Astrocyte (in vitro differentiated cells and primary cell): ENCODE measurements around the gene RBSN. TPM values are rescaled to one million over a fixed set of nuclear protein-coding genes. Genes with fewer than 3 reads are reported as not detected.
"Not testable (repeated sequence)": the region's sequence is repeated elsewhere in the genome, so short reads cannot be mapped to it uniquely, and the experiment has no call there.

Experiments used
- DNase-seq: peaks from one replicate; pipeline ENCODE4 v3.0.0-alpha.2; 2010; ENCODE audit warnings: low read depth
- FAIRE-seq: peaks from 2 replicates; lab custom pipeline; 2011; peaks lifted over from hg19 to GRCh38; lab: Jason Lieb, UNC
- H2AFZ ChIP-seq: 2 replicates; pipeline ENCODE4 v1.6.0; 2012; ENCODE audit warnings: low read depth, low read length, inconsistent platforms
- H3K27ac ChIP-seq: 2 replicates; pipeline ENCODE4 v1.5.1; 2011; ENCODE audit warnings: low read depth, low read length, inconsistent platforms
- H3K27me3 ChIP-seq: 2 replicates; pipeline ENCODE4 v1.6.0; 2011; ENCODE audit warnings: low read length, inconsistent platforms; ENCODE audit not compliant: insufficient read depth
- H3K36me3 ChIP-seq: 2 replicates; pipeline ENCODE4 v1.5.1; 2011; ENCODE audit warnings: low read length, inconsistent platforms; ENCODE audit not compliant: insufficient read depth
- H3K4me1 ChIP-seq: 2 replicates; pipeline ENCODE4 v1.5.1; 2011; ENCODE audit warnings: low read length, inconsistent platforms; ENCODE audit not compliant: insufficient read depth
- H3K4me2 ChIP-seq: 2 replicates; pipeline ENCODE4 v1.6.0; 2012; ENCODE audit warnings: low read length, inconsistent platforms
- H3K4me3 ChIP-seq: 2 replicates; pipeline ENCODE4 v1.5.1; 2011; ENCODE audit warnings: low read depth, mild to moderate bottlenecking, low read length, inconsistent platforms; ENCODE audit not compliant: insufficient read depth
- H3K79me2 ChIP-seq: 2 replicates; pipeline ENCODE4 v1.6.0; 2012; ENCODE audit warnings: mild to moderate bottlenecking, low read length, inconsistent platforms; ENCODE audit not compliant: insufficient read depth
- H3K9ac ChIP-seq: 2 replicates; pipeline ENCODE4 v1.6.0; 2012; ENCODE audit warnings: mild to moderate bottlenecking, low read length, inconsistent platforms
- H3K9me3 ChIP-seq: 2 replicates; pipeline ENCODE4 v1.5.1; 2012; ENCODE audit warnings: low read depth, mild to moderate bottlenecking, low read length, inconsistent platforms; ENCODE audit not compliant: insufficient read depth
- H4K20me1 ChIP-seq: 2 replicates; pipeline ENCODE4 v1.6.0; 2012; ENCODE audit warnings: low read length, inconsistent platforms; ENCODE audit not compliant: insufficient read depth
- H3K27ac Mint-ChIP-seq: one replicate; pipeline ENCODE4 v1.8.0; 2021; ENCODE audit warnings: mild to moderate bottlenecking, mixed read lengths; ENCODE audit not compliant: unreplicated experiment
- H3K27me3 Mint-ChIP-seq: one replicate; pipeline ENCODE4 v1.8.0; 2021; ENCODE audit warnings: low read depth, mixed read lengths; ENCODE audit not compliant: unreplicated experiment
- H3K36me3 Mint-ChIP-seq: one replicate; pipeline ENCODE4 v1.8.0; 2021; ENCODE audit warnings: low read depth, mixed read lengths; ENCODE audit not compliant: unreplicated experiment
- H3K4me1 Mint-ChIP-seq: one replicate; pipeline ENCODE4 v1.8.0; 2021; ENCODE audit warnings: low read depth, mixed read lengths; ENCODE audit not compliant: unreplicated experiment
- H3K4me3 Mint-ChIP-seq: one replicate; pipeline ENCODE4 v1.8.0; 2021; ENCODE audit warnings: mild to moderate bottlenecking, moderate library complexity, mixed read lengths; ENCODE audit not compliant: unreplicated experiment
- H3K9me3 Mint-ChIP-seq: one replicate; pipeline ENCODE4 v1.8.0; 2021; ENCODE audit warnings: mild to moderate bottlenecking, mixed read lengths; ENCODE audit not compliant: unreplicated experiment
- EZH2 ChIP-seq: IDR thresholded peaks from 2 replicates; pipeline ENCODE4 v1.6.1; 2012; ENCODE audit warnings: mild to moderate bottlenecking, low read length, inconsistent platforms; ENCODE audit not compliant: insufficient read depth
- total RNA-seq: library from RNA; stranded (reverse); gene quantifications from 2 replicates; pipeline ENCODE4 v1.2.1, GENCODE V29; 2021
- TF ChIP-seq, protein P1 (sequence below): IDR thresholded peaks from 2 replicates; pipeline ENCODE4 v1.5.1; 2011; ENCODE audit warnings: low read depth, mild to moderate bottlenecking, inconsistent platforms, low read length, moderate library complexity; ENCODE audit not compliant: insufficient read depth

RBSN gene
- total RNA-seq, 1 donor from 2014 or later = 20.3 TPM

DNA sequence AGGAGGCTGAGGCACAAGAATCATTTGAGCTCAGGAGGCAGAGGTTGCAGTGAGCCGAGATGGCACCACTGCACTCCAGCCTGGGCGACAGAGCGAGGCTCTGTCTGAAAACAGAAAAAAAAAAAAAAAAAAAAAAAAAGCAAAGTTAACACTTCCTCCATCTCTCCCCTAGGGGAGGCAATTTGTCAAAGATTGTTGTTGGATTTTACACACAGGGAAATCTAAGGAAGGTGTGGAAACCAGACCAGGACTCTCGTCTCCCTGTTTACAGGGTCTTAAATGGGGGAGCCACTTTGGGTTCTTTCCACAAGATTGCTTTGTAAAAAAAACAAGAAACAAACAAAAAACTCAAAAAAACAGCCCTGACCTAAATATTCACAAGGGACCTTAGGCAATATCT, 29.5 kb upstream of the RBSN start:
- H3K9me3 ChIP-seq, H3K4me3 Mint-ChIP-seq, FAIRE-seq, H3K9me3 Mint-ChIP-seq, H3K27ac Mint-ChIP-seq, H3K27me3 Mint-ChIP-seq, H3K79me2 ChIP-seq, H3K4me2 ChIP-seq, H3K4me1 ChIP-seq, H3K36me3 Mint-ChIP-seq, H3K36me3 ChIP-seq, H3K4me3 ChIP-seq, H2AFZ ChIP-seq, H4K20me1 ChIP-seq, H3K27me3 ChIP-seq, H3K4me1 Mint-ChIP-seq, H3K9ac ChIP-seq, H3K27ac ChIP-seq, DNase-seq: not testable (repeated sequence)

DNA sequence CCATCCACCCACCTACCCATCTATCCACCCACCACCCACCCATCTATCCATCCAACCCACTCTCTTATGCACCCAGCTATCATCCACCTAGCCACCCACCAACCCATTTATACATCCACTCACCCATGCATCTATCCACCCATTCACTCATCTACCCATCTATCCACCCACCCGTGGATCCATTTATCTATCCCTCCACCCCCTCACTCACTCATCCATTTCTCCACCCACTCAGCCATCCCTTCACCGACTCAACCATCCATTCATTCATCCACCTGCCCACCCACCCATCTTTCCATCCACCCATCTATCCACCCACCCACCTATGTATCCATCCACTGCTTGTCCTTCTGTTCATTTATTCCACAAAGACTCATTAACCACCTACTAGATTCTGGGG, 28.0 kb upstream of the RBSN start:
- H3K4me3 Mint-ChIP-seq, H3K27me3 ChIP-seq, H3K4me1 ChIP-seq, H2AFZ ChIP-seq, H4K20me1 ChIP-seq, H3K4me2 ChIP-seq, H3K9me3 Mint-ChIP-seq, DNase-seq, H3K27ac ChIP-seq, H3K36me3 Mint-ChIP-seq, H3K27ac Mint-ChIP-seq, H3K9me3 ChIP-seq, H3K79me2 ChIP-seq, FAIRE-seq, H3K36me3 ChIP-seq, H3K4me1 Mint-ChIP-seq, H3K4me3 ChIP-seq, H3K27me3 Mint-ChIP-seq, H3K9ac ChIP-seq: not testable (repeated sequence)

DNA sequence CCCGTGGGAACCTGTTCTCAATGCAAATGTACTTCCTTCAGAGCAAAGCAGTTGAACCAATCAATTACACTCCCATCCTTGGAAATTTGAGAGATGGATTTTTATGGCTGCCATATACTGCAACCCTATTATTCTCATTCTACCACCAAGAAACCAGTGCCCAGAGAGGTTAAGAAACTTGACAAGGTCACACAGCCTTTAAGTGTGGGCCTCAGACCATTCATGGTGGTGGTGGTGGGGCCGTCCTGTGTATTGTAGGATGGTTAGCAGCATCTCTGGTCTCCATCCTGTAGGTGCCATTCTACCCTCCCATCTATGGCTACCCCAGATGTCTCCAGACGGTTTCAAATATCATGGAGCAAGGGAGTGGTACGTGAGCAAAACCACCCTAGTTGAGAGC, 23.4 kb upstream of the RBSN start:
- Histone ChIP-seq H3K79me2 (no peaks in the 10 kb centered on the region), H3K4me3 (no peak overlapping the region), H2AFZ (no peak overlapping the region), H3K9me3 (no peaks in the 10 kb centered on the region), H3K27me3 (peaks cover 5% of the 10 kb centered on the region), H3K4me1 (no peaks in the 10 kb centered on the region), H3K9ac (no peak overlapping the region), H3K36me3 (no peaks in the 10 kb centered on the region), H4K20me1 (no peaks in the 10 kb centered on the region), H3K27ac (no peak overlapping the region), H3K4me2 (no peak overlapping the region)
- Mint-ChIP-seq H3K27ac (no peak overlapping the region), H3K4me1 (no peaks in the 10 kb centered on the region), H3K9me3 (no peaks in the 10 kb centered on the region), H3K27me3 (peaks cover 14% of the 10 kb centered on the region), H3K36me3 (no peaks in the 10 kb centered on the region), H3K4me3 (no peak overlapping the region)
- no peak for FAIRE-seq
- TF ChIP-seq EZH2 = no peak
- TF ChIP-seq, protein P1, sequence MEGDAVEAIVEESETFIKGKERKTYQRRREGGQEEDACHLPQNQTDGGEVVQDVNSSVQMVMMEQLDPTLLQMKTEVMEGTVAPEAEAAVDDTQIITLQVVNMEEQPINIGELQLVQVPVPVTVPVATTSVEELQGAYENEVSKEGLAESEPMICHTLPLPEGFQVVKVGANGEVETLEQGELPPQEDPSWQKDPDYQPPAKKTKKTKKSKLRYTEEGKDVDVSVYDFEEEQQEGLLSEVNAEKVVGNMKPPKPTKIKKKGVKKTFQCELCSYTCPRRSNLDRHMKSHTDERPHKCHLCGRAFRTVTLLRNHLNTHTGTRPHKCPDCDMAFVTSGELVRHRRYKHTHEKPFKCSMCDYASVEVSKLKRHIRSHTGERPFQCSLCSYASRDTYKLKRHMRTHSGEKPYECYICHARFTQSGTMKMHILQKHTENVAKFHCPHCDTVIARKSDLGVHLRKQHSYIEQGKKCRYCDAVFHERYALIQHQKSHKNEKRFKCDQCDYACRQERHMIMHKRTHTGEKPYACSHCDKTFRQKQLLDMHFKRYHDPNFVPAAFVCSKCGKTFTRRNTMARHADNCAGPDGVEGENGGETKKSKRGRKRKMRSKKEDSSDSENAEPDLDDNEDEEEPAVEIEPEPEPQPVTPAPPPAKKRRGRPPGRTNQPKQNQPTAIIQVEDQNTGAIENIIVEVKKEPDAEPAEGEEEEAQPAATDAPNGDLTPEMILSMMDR = no peak
- DNase-seq = no peak

DNA sequence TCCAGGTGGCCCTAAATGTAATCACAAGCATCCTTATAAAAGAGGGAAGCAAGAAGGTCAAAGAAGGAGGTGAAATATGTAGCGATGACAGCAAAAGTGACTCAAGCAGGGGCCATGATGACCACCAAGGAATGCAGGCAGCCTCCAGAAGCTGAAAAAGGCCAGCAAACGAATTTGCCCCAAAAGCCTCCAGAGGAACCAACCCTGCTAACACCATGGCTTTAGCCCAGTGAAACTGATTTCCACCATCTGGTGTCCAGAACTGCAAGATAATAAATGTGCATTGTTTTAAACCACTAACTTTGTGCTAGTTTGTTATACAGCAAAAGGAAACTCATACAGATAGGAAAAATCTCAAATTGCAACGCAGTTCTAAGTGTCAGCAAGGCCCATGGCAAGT, 23.0 kb upstream of the RBSN start:
- no peak overlapping the region for H3K27ac Mint-ChIP-seq
- H3K9me3 ChIP-seq = no peaks in the 10 kb centered on the region
- peaks cover 13% of the 10 kb centered on the region for H3K27me3 Mint-ChIP-seq
- H3K4me3 Mint-ChIP-seq = no peak overlapping the region
- H3K4me1 ChIP-seq = no peaks in the 10 kb centered on the region
- H3K79me2 ChIP-seq = no peaks in the 10 kb centered on the region
- DNase-seq (no peak), FAIRE-seq (no peak)
- no peak overlapping the region for H2AFZ ChIP-seq
- no peaks in the 10 kb centered on the region for H3K4me1 Mint-ChIP-seq
- H3K4me2 ChIP-seq = no peak overlapping the region
- H3K27me3 ChIP-seq = peaks cover 5% of the 10 kb centered on the region
- no peaks in the 10 kb centered on the region for H3K36me3 ChIP-seq
- no peaks in the 10 kb centered on the region for H3K9me3 Mint-ChIP-seq
- no peaks in the 10 kb centered on the region for H3K36me3 Mint-ChIP-seq
- no peak overlapping the region for H3K4me3 ChIP-seq
- no peak overlapping the region for H3K27ac ChIP-seq
- TF ChIP-seq EZH2 = no peak
- TF ChIP-seq, protein P1 = no peak
- H3K9ac ChIP-seq = no peak overlapping the region
- H4K20me1 ChIP-seq = no peaks in the 10 kb centered on the region
